HEK293 (cell line): ENCODE data around the gene COL5A1.

Experiments
- CTCF ChIP-seq: fragments of 450-650 bp; formaldehyde crosslinking; IDR thresholded peaks from 2 replicates; pipeline ENCODE4 v1.5.1; 2016; ENCODE audit warnings: missing biosample characterization, missing genetic modification characterization
- MYNN ChIP-seq: fragments of 450-650 bp; formaldehyde crosslinking; IDR thresholded peaks from 2 replicates; pipeline ENCODE4 v1.5.1; 2016; ENCODE audit warnings: missing biosample characterization, missing genetic modification characterization, borderline replicate concordance
- ZBTB1 ChIP-seq: fragments of 450-650 bp; formaldehyde crosslinking; IDR thresholded peaks from 2 replicates; pipeline ENCODE4 v1.5.1; 2016; ENCODE audit warnings: missing biosample characterization, missing genetic modification characterization
- ZBTB11 ChIP-seq: fragments of 450-650 bp; formaldehyde crosslinking; conservative IDR thresholded peaks from 2 replicates; pipeline ENCODE4 v1.5.1; 2016; ENCODE audit warnings: low read depth, missing biosample characterization, missing genetic modification characterization
- ZBTB44 ChIP-seq: fragments of 450-650 bp; IDR thresholded peaks from 2 replicates; pipeline ENCODE4 v1.5.1; 2018; ENCODE audit warnings: missing biosample characterization, mild to moderate bottlenecking, missing genetic modification characterization
- ZNF23 ChIP-seq: fragments of 450-650 bp; formaldehyde crosslinking; IDR thresholded peaks from 2 replicates; pipeline ENCODE4 v1.5.1; 2016; ENCODE audit warnings: missing biosample characterization, missing genetic modification characterization, borderline replicate concordance

GRCh38 chr9:134671341-134672113, 29.9 kb downstream of the COL5A1 start:
- TF ChIP-seq ZBTB1 (tag by site-specific recombination) (no peak), MYNN (tag by site-specific recombination) (no peak), ZNF23 (no peak), CTCF (tag by site-specific recombination) (no peak), ZBTB44 (tag by site-specific recombination) (no peak), ZBTB11 (tag by site-specific recombination) (no peak)
